Measurements from ENCODE around the gene PTGES2.

PTGES2 gene

GRCh38 chr9:128116104-128117083 lies 11.1 kb downstream of the PTGES2 start:
- Histone ChIP-seq H3K9ac (ENCODE audit: low read length) (peak overlapping the region; percentile 11; the same call in 1 of the 2 replicates), H2AFZ (ENCODE audit: low read depth, low read length) (no peak overlapping the region), H3K4me2 (ENCODE audit: low read length) (peak overlapping the region; percentile 69), H4K20me1 (ENCODE audit: insufficient read depth, low read length) (no peaks in the 10 kb centered on the region), H3K27me3 (ENCODE audit: low read depth, low read length) (no peaks in the 10 kb centered on the region), H3K4me1 (ENCODE audit: low read length) (peaks cover 43% of the 10 kb centered on the region), H3K79me2 (ENCODE audit: low read length) (no peaks in the 10 kb centered on the region), H3K9me3 (ENCODE audit: insufficient read depth, low read length) (no peaks in the 10 kb centered on the region), H3K36me3 (replicated peaks; ENCODE audit: low read depth, low read length) (peaks cover 39% of the 10 kb centered on the region), H3K4me3 (ENCODE audit: low read length) (0 out of 2 replicates have a peak overlapping the region, but pooled peaks have one; percentile 2), H3K27ac (ENCODE audit: low read length) (peak overlapping the region; percentile 85)
- TF ChIP-seq, protein P1, sequence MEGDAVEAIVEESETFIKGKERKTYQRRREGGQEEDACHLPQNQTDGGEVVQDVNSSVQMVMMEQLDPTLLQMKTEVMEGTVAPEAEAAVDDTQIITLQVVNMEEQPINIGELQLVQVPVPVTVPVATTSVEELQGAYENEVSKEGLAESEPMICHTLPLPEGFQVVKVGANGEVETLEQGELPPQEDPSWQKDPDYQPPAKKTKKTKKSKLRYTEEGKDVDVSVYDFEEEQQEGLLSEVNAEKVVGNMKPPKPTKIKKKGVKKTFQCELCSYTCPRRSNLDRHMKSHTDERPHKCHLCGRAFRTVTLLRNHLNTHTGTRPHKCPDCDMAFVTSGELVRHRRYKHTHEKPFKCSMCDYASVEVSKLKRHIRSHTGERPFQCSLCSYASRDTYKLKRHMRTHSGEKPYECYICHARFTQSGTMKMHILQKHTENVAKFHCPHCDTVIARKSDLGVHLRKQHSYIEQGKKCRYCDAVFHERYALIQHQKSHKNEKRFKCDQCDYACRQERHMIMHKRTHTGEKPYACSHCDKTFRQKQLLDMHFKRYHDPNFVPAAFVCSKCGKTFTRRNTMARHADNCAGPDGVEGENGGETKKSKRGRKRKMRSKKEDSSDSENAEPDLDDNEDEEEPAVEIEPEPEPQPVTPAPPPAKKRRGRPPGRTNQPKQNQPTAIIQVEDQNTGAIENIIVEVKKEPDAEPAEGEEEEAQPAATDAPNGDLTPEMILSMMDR (IDR thresholded peaks at IDR 0.05; ENCODE audit: low read depth, low read length) = no peak
- no peak for TF ChIP-seq EZH2phosphoT487 (IDR thresholded peaks at IDR 0.05; ENCODE audit: low read depth)

DNA sequence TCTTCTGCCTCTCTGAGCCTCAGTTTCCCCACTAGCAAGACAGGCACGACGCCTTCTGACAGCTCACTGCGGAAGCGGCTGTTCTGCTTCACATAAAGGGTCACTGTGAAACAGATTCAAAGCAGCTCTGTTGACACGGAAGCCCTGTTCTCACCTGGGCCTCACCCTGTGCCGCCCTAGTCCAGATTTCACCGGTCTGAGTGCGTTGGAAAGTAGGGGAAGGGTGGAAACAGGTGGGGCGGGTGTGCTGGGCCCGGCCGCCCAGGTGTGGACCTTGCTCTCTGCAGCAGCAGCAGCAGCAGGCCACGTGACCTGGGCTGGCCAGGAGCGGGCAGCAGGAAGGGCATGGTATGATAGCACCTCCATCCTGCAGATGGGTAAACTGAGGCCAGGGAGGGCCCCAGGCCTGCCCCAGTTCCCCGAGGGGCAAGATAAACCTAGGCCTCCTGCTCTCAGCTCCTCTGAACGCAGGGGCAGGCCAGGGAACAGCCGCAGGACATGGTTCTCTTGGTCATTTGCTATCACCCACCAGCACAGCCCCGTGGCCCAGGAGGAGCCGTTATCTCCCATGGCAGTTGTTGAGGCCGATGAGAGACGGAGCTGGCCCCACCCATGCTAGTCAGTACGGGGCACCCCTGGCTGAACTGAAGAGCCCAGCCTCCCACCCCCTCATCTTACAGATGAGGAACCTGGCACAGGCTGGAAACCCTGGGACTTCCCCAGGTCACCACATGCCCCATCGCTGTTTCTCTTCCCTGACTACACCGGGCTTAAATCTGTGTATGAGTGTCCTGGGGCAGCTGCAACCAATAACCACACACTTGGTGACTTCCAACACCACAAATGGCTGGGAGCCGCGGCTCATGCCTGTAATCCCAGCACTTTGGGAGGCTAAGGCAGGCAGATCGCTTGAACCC lies 12.1 kb downstream of the PTGES2 start:
- peak overlapping the region; percentile 73 for H3K9ac ChIP-seq (ENCODE audit: low read length)
- H3K4me1 ChIP-seq (ENCODE audit: low read length) = peaks cover 43% of the 10 kb centered on the region
- peak overlapping the region; percentile 69 for H3K4me2 ChIP-seq (ENCODE audit: low read length)

DNA sequence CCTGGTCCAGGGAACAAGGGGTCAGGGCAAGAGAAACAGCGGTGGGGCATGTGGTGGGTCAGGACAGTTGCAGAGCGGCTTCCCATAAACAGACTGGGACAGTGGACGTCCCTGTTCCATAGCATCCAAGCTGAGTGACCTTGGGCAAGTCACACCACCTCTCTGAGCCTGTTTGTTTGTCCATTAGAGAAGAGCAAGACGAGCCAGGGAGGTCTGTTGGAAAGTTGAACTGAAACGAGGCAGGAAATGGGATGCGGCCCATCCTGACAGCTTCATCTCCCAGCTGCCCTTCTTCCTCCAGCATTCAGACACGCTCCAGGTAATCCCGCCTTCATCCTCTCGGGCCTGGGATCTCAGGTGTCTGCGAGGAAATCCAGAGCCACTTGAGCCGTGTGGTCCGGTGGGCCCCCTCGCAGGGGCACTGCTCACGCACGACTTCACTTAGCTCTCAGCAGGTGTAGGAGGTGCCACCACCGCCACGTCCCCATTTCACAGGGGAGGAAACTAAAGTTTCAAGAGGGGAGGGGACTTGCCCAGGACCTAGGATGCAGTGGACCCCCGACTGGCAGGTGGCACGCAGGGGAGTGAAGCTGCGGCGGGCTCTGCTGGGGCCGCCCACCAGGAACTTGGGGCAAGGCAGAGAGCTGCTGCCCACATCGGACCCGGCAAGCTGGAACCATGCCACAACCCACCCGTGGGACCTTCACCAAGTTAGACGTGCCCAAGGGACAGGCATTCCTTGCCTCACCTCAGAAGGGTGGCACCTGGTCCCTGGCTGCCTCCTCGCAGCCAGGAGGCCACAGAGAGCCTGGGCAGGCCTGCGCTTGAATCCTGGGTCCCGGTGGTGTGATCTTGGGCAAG lies 13.0 kb downstream of the PTGES2 start:
- H3K27me3 ChIP-seq (ENCODE audit: low read depth, low read length) = no peaks in the 10 kb centered on the region
- peak overlapping the region; percentile 85 for H3K27ac ChIP-seq (ENCODE audit: low read length)
- no peaks in the 10 kb centered on the region for H3K79me2 ChIP-seq (ENCODE audit: low read length)
- H3K4me2 ChIP-seq (ENCODE audit: low read length) = peak overlapping the region; percentile 69
- TF ChIP-seq, protein P1 (IDR thresholded peaks at IDR 0.05; ENCODE audit: low read depth, low read length) = no peak
- no peak for TF ChIP-seq EZH2phosphoT487 (IDR thresholded peaks at IDR 0.05; ENCODE audit: low read depth)
- H3K36me3 ChIP-seq (replicated peaks; ENCODE audit: low read depth, low read length) = peaks cover 38% of the 10 kb centered on the region
- H3K9ac ChIP-seq (ENCODE audit: low read length) = peak overlapping the region; percentile 73
- H4K20me1 ChIP-seq (ENCODE audit: insufficient read depth, low read length) = no peaks in the 10 kb centered on the region
- H3K9me3 ChIP-seq (ENCODE audit: insufficient read depth, low read length) = no peaks in the 10 kb centered on the region
- H3K4me3 ChIP-seq (ENCODE audit: low read length) = peak overlapping the region; percentile 39; the same call in 1 of the 2 replicates
- H3K4me1 ChIP-seq (ENCODE audit: low read length) = peaks cover 43% of the 10 kb centered on the region
- H2AFZ ChIP-seq (ENCODE audit: low read depth, low read length) = no peak overlapping the region

More for the DNA sequence above, 12.1 kb downstream of the PTGES2 start:
- Histone ChIP-seq H2AFZ (ENCODE audit: low read depth, low read length) (no peak overlapping the region), H3K36me3 (replicated peaks; ENCODE audit: low read depth, low read length) (peaks cover 43% of the 10 kb centered on the region), H4K20me1 (ENCODE audit: insufficient read depth, low read length) (no peaks in the 10 kb centered on the region), H3K27me3 (ENCODE audit: low read depth, low read length) (no peaks in the 10 kb centered on the region), H3K4me3 (ENCODE audit: low read length) (peak overlapping the region; percentile 39; the same call in 1 of the 2 replicates), H3K79me2 (ENCODE audit: low read length) (no peaks in the 10 kb centered on the region), H3K27ac (ENCODE audit: low read length) (peak overlapping the region; percentile 85), H3K9me3 (ENCODE audit: insufficient read depth, low read length) (no peaks in the 10 kb centered on the region)
- no peak for TF ChIP-seq EZH2phosphoT487 (IDR thresholded peaks at IDR 0.05; ENCODE audit: low read depth)
- TF ChIP-seq, protein P1 (IDR thresholded peaks at IDR 0.05; ENCODE audit: low read depth, low read length) = no peak

Measured in OCI-LY3 (cell line).